IPS DF 19.7 (cell line): ENCODE data around the gene PDE10A.

ENCODE experiments used
- DNase-seq: peaks from one replicate; pipeline ENCODE4 v3.0.0-alpha.2; 2013; ENCODE audit warnings: low read depth, low spot score

The PDE10A gene

GRCh38 chr6:165655191-165655590 lies 7.8 kb downstream of the PDE10A start:
- DNase-seq, result no peak

GRCh38 chr6:165654144-165654543 lies 8.9 kb downstream of the PDE10A start:
- DNase-seq, result no peak

- DNase-seq, result no peak
Measured at GRCh38 chr6:165653607-165654006, 9.4 kb downstream of the PDE10A start.

GRCh38 chr6:165653196-165653595 lies 9.8 kb downstream of the PDE10A start:
- DNase-seq, result no peak

GRCh38 chr6:165652766-165653165 lies 10.3 kb downstream of the PDE10A start:
- no peak for DNase-seq

- no peak for DNase-seq
Measured at GRCh38 chr6:165649166-165650137, 13.6 kb downstream of the PDE10A start.

- DNase-seq, result no peak
Measured at GRCh38 chr6:165647041-165647440, 16.0 kb downstream of the PDE10A start.

- DNase-seq, result no peak
Measured at GRCh38 chr6:165645919-165646318, 17.1 kb downstream of the PDE10A start.

- DNase-seq, result no peak
Measured at GRCh38 chr6:165644586-165645266, 18.3 kb downstream of the PDE10A start.

GRCh38 chr6:165643015-165643414 lies 20.0 kb downstream of the PDE10A start:
- DNase-seq, result no peak

- no peak for DNase-seq
Measured at GRCh38 chr6:165641672-165642156, 21.3 kb downstream of the PDE10A start.

GRCh38 chr6:165640806-165641205 lies 22.2 kb downstream of the PDE10A start:
- no peak for DNase-seq

- DNase-seq, result no peak
Measured at GRCh38 chr6:165638530-165638929, 24.5 kb downstream of the PDE10A start.

GRCh38 chr6:165637586-165637985 lies 25.5 kb downstream of the PDE10A start:
- DNase-seq, result no peak

GRCh38 chr6:165636402-165637048 lies 26.5 kb downstream of the PDE10A start:
- no peak for DNase-seq

GRCh38 chr6:165635965-165636364 lies 27.1 kb downstream of the PDE10A start:
- no peak for DNase-seq

GRCh38 chr6:165634101-165634880 lies 28.8 kb downstream of the PDE10A start:
- DNase-seq, result no peak

GRCh38 chr6:165632194-165632593 lies 30.8 kb downstream of the PDE10A start:
- DNase-seq, result no peak

- no peak for DNase-seq
Measured at GRCh38 chr6:165630544-165630953, 32.5 kb downstream of the PDE10A start.

GRCh38 chr6:165628955-165629354 lies 34.1 kb downstream of the PDE10A start:
- no peak for DNase-seq

- no peak for DNase-seq
Measured at GRCh38 chr6:165627366-165627765, 35.7 kb downstream of the PDE10A start.
